NCI-H128 (cell line): ENCODE data around the gene MATN3.

Experiments
- DNase-seq: peaks from one replicate; lab custom pipeline; 2025; ENCODE audit not compliant: unreplicated experiment; lab: John Stamatoyannopoulos, UW

The MATN3 gene

DNA sequence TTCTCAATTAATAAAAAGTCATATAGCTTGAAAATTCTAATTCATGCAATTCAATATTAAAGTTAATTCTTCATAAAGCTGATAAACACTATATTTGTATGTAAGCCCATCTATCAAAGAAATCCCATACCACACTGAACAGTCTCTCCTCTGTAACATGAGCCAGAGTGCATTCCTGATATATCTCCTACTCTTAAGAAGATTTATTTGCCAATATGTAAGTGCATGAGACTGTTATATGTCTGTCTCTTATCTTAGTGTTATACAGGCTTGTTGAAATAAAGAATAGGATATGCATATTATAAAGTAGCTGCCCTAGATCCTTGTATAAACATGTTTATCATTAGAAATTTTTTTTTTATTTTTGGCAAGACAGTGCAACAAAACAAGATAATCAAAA is 70.3 kb downstream of the MATN3 start:
- no peak for DNase-seq
